Measurements from ENCODE around the gene DCAF8L1. TPM values are rescaled to one million over a fixed set of nuclear protein-coding genes. Genes with fewer than 3 reads are reported as not detected.

DCAF8L1 gene
- total and polyA plus RNA-seq, 10 of the 15 experiments (the other 5 are each of a cell fraction or from before 2014, with no cell fraction given): 0.11 TPM; not detected in 9

GRCh38 chrX:27968878-27969277, 12.4 kb downstream of the DCAF8L1 start:
- H3K4me3 ChIP-seq: no peak overlapping the region
- H3K4me1 ChIP-seq (ENCODE audit: control insufficient read depth, insufficient read depth, low read length): no peaks in the 10 kb centered on the region
- ChIA-PET POLR2A (no interaction called here), SMC1A (ENCODE audit: uncharacterized antibody, unreplicated experiment) (no interaction called here), RAD21 (ENCODE audit: unreplicated experiment) (no interaction called here), CTCF (interaction anchor here (0.6 kb wide), 1 partner anchor 60 kb away, joined by 3 read pairs; no protein-coding TSS in a partner anchor)
- H4K20me1 ChIP-seq (ENCODE audit: control insufficient read depth, insufficient read depth): no peaks in the 10 kb centered on the region
- H3K9ac ChIP-seq (ENCODE audit: control insufficient read depth, insufficient read depth, low read length): no peak overlapping the region
- no peaks in the 10 kb centered on the region for H3K79me2 ChIP-seq (ENCODE audit: control insufficient read depth, insufficient read depth, low read length)
- no peak overlapping the region for H3K27ac ChIP-seq (ENCODE audit: control insufficient read depth, insufficient read depth)
- H3K9me3 ChIP-seq (replicated peaks; ENCODE audit: control insufficient read depth, insufficient read depth, low read length): no peaks in the 10 kb centered on the region
- H3K36me3 ChIP-seq (ENCODE audit: control insufficient read depth in 2 of 2, insufficient read depth in 2 of 2, low read length in 1 of 2): no peaks in the 10 kb centered on the region
- intact Hi-C loops (cut with micrococcal nuclease; ENCODE audit: unreplicated experiment): no loop called here
- TF ChIP-seq, protein P1, sequence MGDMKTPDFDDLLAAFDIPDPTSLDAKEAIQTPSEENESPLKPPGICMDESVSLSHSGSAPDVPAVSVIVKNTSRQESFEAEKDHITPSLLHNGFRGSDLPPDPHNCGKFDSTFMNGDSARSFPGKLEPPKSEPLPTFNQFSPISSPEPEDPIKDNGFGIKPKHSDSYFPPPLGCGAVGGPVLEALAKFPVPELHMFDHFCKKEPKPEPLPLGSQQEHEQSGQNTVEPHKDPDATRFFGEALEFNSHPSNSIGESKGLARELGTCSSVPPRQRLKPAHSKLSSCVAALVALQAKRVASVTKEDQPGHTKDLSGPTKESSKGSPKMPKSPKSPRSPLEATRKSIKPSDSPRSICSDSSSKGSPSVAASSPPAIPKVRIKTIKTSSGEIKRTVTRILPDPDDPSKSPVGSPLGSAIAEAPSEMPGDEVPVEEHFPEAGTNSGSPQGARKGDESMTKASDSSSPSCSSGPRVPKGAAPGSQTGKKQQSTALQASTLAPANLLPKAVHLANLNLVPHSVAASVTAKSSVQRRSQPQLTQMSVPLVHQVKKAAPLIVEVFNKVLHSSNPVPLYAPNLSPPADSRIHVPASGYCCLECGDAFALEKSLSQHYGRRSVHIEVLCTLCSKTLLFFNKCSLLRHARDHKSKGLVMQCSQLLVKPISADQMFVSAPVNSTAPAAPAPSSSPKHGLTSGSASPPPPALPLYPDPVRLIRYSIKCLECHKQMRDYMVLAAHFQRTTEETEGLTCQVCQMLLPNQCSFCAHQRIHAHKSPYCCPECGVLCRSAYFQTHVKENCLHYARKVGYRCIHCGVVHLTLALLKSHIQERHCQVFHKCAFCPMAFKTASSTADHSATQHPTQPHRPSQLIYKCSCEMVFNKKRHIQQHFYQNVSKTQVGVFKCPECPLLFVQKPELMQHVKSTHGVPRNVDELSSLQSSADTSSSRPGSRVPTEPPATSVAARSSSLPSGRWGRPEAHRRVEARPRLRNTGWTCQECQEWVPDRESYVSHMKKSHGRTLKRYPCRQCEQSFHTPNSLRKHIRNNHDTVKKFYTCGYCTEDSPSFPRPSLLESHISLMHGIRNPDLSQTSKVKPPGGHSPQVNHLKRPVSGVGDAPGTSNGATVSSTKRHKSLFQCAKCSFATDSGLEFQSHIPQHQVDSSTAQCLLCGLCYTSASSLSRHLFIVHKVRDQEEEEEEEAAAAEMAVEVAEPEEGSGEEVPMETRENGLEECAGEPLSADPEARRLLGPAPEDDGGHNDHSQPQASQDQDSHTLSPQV (IDR thresholded peaks at IDR 0.05): no peak
- no peak for TF ChIP-seq IKZF2 (IDR thresholded peaks at IDR 0.05)
- no peak for TF ChIP-seq RFX5 (IDR thresholded peaks at IDR 0.05; ENCODE audit: low read depth, low read length)
- TF ChIP-seq SIN3A (IDR thresholded peaks at IDR 0.05; ENCODE audit: low read depth, low read length): no peak
- TF ChIP-seq SREBF2 (IDR thresholded peaks at IDR 0.05; ENCODE audit: low read length): no peak
- no peak for TF ChIP-seq ZBTB40 (IDR thresholded peaks at IDR 0.05; ENCODE audit: borderline replicate concordance)
- TF ChIP-seq BACH1 (IDR thresholded peaks at IDR 0.05; ENCODE audit: borderline replicate concordance): no peak
- TF ChIP-seq HDAC6 (IDR thresholded peaks at IDR 0.05; ENCODE audit: unreplicated experiment): no peak
- no peak for TF ChIP-seq NR2C2 (IDR thresholded peaks at IDR 0.05; ENCODE audit: borderline replicate concordance, control insufficient read depth, insufficient read length, low read depth)
- TF ChIP-seq HDAC2 (IDR thresholded peaks at IDR 0.05): no peak
- TF ChIP-seq TARDBP (IDR thresholded peaks at IDR 0.05; ENCODE audit: borderline replicate concordance): no peak
- no peak for TF ChIP-seq CHD1 (IDR thresholded peaks at IDR 0.05; ENCODE audit: low read depth, low read length)
- no peak for TF ChIP-seq MEF2A (IDR thresholded peaks at IDR 0.05; ENCODE audit: insufficient read depth, low read depth, low read length)
- TF ChIP-seq ZSCAN29 (IDR thresholded peaks at IDR 0.05): no peak
- TF ChIP-seq, protein P2, sequence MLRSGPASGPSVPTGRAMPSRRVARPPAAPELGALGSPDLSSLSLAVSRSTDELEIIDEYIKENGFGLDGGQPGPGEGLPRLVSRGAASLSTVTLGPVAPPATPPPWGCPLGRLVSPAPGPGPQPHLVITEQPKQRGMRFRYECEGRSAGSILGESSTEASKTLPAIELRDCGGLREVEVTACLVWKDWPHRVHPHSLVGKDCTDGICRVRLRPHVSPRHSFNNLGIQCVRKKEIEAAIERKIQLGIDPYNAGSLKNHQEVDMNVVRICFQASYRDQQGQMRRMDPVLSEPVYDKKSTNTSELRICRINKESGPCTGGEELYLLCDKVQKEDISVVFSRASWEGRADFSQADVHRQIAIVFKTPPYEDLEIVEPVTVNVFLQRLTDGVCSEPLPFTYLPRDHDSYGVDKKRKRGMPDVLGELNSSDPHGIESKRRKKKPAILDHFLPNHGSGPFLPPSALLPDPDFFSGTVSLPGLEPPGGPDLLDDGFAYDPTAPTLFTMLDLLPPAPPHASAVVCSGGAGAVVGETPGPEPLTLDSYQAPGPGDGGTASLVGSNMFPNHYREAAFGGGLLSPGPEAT (IDR thresholded peaks at IDR 0.05; ENCODE audit: low read depth): no peak
- WGBS (ENCODE audit: insufficient coverage, insufficient replicate concordance, low lambda C conversion rate, missing lambda C conversion rate): 0% methylated on average over 2 of the region's 2 CpGs
- DNase-seq (ENCODE audit: low read depth, low spot score) (no peak), ATAC-seq (no peak; the same call in 2 of the 3 replicates), FAIRE-seq (no peak)
- H3K4me2 ChIP-seq (ENCODE audit: control insufficient read depth, insufficient read depth): no peak overlapping the region
- BruUV-seq (replicated peaks): no TSS peak
- in situ Hi-C loops (cut with MboI): no loop called here
- H3K27me3 ChIP-seq (replicated peaks in 1 of 2; ENCODE audit: control insufficient read depth in 2 of 2, insufficient read depth in 2 of 2, low read length in 1 of 2): no peaks in the 10 kb centered on the region
- no peak overlapping the region for H2AFZ ChIP-seq (ENCODE audit: control insufficient read depth, low read depth, low read length)

Data from GM12878 (cell line).